GM19099 (cell line): ENCODE data around the gene KCNH3.
"Not testable (repeated sequence)": the region's sequence is repeated elsewhere in the genome, so short reads cannot be mapped to it uniquely, and the experiment has no call there.

ENCODE experiments used
- POLR2A ChIP-seq: IDR thresholded peaks from 3 replicates; pipeline ENCODE4 v1.6.1; 2011; ENCODE audit warnings: low read depth; ENCODE audit not compliant: insufficient read length; ENCODE audit errors: extremely low read depth

The KCNH3 gene

GRCh38 chr12:49585477-49586459, 46.9 kb downstream of the KCNH3 start:
- no peak for TF ChIP-seq POLR2A

- no peak for TF ChIP-seq POLR2A
Observed at GRCh38 chr12:49587174-49587908, 48.5 kb downstream of the KCNH3 start.

GRCh38 chr12:49588281-49588680, 49.5 kb downstream of the KCNH3 start:
- TF ChIP-seq POLR2A: no peak

GRCh38 chr12:49588721-49589516, 50.1 kb downstream of the KCNH3 start:
- TF ChIP-seq POLR2A: no peak

- no peak for TF ChIP-seq POLR2A
Observed at GRCh38 chr12:49598527-49598926, 59.7 kb downstream of the KCNH3 start.

GRCh38 chr12:49599961-49600360, 61.1 kb downstream of the KCNH3 start:
- no peak for TF ChIP-seq POLR2A

- TF ChIP-seq POLR2A: no peak
Observed at GRCh38 chr12:49603721-49604120, 64.9 kb downstream of the KCNH3 start.

- TF ChIP-seq POLR2A: no peak
Observed at GRCh38 chr12:49604856-49605255, 66.0 kb downstream of the KCNH3 start.

- not testable (repeated sequence) for TF ChIP-seq POLR2A
Observed at GRCh38 chr12:49605539-49605938, 66.7 kb downstream of the KCNH3 start, which contains the start of gene FAM186B. FAM186B (minus strand) TSS chr12:49605639; CDS start chr12:49605477, 162 bp downstream.
